ENCODE measurements around the gene UIMC1.

UIMC1 gene

DNA sequence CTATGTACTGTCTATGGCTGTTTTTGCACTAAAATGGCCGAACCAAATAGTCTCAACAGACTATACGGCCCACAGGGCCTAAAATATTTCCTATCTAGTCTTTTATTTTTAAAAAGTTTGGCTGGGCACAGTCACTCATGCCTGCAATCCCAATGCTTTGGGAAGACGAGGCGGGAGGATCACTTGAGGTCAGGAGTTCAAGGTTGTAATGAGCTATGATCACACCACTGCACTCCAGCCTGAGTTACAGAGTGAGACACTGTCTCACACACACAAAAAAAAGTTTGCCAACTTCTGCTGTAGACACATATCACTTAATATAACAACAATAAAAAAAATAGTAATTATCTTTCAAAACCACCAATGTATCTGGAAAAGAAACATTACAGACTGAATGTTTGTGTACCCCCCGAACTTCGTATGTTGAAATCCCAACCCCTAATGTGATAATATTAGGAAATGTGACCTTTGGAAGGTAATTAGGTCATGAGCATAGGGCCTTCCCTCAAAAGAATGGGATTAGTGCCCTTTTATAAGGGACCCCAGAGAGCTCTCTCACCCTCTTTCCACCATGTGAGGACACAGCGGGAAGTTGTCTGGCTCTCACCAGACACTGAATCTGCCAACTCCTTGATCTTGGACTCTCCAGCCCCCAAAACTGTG is 53.9 kb downstream of the UIMC1 start:
- no peak for DNase-seq (ENCODE audit: low read depth)

DNA sequence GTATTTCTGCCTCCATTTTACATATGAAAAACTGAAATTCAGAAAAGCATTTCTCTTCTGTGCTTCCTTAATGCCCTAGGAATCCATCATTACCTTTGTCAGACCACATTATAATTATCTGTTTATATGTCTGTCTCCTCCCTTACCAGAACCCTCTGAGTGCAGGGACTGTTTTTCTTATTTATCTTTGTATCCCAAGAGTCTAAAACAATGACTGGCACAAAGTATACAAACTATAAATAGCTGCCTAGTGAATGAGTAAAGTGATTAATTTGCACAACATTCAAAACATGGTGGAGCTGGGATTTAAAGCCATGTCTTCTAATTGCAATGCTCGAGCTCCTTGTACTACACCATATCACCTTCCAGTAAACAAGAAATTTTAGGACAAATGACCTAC is 58.1 kb downstream of the UIMC1 start:
- no peak for DNase-seq (ENCODE audit: low read depth)

DNA sequence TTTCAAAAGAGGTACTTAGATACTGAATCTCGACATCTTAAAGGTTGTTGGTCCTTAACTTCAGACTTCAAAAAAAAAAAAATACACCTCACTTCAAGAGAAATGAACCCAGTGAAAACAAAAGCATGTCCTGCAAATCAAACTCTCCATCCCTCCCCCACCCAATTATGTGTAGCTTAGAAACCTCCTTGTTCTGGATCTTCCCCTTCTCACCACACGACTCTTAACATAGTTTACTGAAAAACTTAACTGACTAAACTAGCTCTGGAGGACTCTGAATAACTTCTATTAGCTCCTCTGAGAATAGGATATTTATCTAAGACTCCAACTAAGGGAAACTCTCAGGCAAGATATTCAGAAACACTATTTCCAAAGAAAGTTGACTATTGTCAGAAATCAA is 58.7 kb downstream of the UIMC1 start:
- no peak for DNase-seq (ENCODE audit: low read depth)

DNA sequence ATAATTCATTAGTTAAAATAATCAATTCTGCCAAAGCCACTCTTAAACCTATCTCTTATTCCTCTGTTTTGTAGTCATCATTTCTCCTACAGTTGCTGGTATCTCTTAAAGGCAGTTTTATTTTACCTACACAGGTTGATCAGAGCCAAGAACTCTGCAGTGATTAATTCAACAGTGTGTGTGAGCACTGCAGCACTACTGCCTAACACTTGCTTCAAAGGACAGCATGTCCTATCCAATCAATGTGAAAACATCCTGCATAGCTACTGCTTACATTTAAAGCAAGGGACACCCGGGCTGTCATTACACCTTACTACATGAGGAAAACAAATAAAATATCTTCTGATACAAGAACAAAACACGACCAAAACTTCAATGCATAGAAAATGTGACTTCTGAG is 62.3 kb downstream of the UIMC1 start:
- no peak for DNase-seq (ENCODE audit: low read depth)

DNA sequence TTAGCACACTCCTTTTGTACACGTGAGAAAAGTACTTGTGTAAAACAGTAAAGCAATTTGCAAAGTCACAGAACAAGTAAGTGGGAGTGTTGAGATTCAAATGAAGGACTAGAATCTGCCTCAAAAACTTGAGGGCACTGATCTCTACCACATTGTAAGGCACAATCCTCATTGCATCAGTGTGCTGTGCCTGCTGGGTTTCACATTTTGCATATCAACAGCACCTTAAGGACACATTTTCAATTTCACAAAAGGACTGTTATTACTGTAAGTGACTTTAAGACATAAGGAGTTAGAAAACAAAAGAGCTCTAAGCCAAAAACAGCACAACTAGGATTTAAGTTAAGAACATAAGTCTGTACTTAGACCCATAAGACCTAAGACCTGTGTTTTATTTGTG is 62.8 kb downstream of the UIMC1 start:
- DNase-seq (ENCODE audit: low read depth), result no peak

DNA sequence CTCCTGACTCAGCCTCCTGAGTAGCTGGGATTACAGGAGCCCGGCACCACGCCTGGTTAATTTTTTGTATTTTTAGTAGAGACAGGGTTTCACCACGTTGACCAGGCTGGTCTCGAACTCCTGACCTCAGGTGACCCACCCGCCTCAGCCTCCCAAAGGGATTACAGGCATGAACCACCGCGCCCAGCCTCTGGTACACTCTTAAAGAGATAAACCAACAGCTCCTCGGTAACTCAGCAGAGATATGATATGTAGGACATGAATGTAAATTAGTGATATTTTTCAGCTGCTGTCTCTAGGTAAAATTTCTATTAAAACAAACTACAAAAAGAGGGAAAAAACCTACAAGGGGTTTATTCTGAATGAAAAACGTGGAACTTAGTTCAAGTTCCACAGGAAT is 64.6 kb downstream of the UIMC1 start:
- DNase-seq (ENCODE audit: low read depth), result no peak

DNA sequence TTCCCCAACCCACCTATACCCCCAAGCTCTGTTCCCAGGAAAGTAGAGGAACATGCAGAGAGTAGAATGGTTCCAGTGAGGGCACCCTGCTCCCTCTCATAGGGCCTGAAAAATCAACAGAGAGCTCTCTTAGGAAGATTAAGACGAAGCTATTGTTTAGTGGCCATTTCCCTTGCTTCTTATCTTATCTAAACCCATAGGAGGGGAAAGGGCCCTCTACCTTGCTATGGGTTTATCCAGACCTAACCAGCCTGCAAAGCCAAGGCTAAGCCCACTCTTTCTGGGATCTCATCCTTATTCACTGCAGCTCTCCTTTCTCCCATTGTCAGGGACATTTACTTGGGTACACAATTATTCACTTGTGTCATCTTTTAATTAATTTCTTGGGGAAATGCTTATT is 68.1 kb downstream of the UIMC1 start:
- DNase-seq (ENCODE audit: low read depth), result no peak

DNA sequence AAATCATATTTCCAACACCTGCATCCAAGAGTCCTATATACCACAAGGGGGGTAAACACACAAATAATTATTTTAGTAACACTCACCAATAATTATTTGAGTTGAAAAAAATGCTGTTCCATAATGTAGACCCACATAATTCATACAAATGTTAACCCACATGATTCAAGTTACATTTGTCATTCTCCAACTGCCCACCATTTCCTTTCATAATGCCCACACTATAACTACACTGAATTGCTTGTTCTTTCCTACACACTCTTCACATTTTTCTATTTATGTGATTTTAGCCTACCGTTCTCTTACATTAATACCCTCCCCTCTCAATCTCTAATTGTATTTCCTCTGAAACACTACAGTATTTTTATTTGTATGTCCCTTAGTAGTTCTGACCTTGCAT is 71.6 kb downstream of the UIMC1 start:
- no peak for DNase-seq (ENCODE audit: low read depth)

DNA sequence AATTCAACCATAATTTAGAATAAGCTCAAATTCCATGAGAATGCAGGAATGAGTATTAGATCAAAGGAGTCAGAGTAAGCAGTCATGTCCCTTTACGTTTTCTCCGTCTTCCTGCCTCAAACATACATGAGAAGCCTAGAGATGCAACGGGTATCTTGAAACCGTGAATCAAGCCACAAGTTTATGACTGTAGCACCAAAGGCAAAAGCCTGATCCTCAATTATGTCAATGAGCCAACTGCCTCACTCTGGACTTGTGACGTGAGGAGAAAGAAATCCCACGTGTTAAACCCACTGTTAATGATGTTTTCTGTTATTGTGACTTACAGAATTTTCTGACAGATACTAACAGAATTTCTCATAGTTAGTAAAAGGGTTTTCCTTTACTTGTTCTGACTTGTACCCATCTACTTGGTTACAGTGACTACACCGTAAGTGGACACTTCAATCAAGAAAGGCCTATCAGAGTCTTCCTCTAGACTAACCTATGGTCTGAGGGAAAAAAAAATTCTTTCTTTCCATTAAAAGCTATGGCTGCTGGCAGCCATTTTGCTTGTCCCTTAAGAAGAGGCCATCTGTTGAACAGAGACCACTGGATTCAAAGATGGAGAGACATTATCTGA is 72.2 kb downstream of the UIMC1 start:
- DNase-seq (ENCODE audit: low read depth), result no peak

DNA sequence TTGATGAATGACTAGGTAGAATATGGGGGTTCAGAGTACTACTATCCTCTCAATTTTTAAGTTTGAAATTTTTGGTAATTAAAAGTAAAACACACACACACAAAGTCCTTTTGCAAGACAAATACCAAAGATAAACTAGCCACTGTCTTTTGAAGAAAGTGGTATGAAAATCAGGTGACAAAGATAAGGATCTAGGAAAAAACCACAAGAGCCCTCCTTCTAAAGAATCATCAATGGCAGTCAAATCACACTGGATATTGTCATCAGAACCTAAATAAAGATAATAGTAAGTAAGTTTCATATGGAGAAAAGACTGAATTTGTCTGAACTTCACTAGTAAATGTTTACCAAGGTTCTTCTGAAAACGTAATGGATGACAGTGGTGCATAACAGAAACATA is 76.9 kb downstream of the UIMC1 start:
- no peak for DNase-seq (ENCODE audit: low read depth)

DNA sequence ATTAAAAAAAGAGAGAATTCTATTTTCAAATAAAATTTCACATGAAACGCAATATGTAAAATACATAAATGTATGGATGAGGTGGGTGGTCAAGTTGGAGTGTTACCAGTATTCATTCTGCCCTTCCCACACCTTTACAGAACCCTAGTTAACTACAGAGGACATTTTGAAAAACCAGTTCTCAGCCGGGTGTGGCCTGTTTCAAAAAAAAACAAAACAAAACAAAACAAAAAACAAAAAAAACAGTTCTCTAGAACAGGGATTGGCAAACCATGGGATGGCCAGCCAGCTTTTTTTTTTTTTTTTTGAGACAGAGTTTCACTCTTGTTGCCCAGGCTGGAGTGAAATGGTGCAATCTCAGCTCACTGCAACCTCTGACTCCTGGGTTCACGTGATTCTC is 79.0 kb downstream of the UIMC1 start:
- DNase-seq (ENCODE audit: low read depth), result no peak

DNA sequence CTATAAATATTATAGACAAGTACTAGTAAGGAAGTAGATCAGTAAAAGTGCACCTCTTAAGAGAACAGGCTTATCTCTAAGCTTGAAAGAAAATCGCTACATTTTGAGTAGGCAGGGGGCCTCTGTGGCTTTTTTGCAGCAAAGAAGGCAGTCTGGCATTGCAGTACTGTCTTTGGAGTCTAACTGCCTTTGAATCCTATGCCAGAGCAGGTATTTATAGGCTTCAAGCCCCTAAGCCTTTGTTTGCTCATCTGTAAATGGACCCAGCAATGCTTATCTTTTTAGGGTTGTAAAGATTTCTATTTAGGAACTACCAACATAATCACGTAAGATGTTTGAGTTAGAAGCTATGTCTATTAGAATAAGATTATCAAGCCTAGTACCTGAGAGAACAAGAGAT is 83.8 kb downstream of the UIMC1 start:
- no peak for DNase-seq (ENCODE audit: low read depth)

DNA sequence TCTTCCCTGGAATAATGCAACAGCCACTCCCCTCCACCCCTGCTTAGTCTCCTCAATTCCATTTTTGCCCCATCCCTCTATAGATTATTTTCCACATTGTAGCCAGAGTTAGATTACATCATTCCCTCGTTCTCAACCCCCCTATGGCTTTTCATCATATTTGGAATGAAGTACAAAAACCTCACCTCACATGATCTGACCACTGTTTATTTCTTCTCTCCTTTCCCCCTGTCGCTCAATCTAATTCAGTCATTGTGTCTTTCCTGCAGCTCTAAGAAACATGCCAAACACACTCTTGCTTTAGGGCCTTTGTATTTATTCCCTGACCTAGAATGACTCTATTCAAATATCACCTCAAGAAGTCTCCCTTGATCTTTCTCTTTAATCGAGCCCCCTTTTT is 84.9 kb downstream of the UIMC1 start:
- DNase-seq (ENCODE audit: low read depth), result no peak

DNA sequence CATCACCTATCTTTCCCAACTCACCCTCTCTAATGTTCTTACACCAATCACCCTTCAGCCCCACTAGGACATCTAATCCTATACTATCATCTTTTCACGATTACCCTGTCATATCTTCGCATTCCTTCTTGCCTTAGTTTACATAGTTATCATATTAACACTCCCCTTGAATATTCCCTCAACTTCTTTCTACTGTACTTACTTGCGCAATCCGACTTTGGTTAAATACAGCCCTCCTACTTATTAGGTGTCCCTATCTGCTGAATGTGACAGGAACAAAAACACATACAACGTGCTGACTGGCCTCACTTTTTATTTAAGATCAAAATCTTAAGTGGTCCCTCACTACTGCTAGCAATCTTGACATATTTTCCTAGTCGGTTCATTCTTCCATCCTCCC is 88.0 kb downstream of the UIMC1 start:
- no peak for DNase-seq (ENCODE audit: low read depth)

DNA sequence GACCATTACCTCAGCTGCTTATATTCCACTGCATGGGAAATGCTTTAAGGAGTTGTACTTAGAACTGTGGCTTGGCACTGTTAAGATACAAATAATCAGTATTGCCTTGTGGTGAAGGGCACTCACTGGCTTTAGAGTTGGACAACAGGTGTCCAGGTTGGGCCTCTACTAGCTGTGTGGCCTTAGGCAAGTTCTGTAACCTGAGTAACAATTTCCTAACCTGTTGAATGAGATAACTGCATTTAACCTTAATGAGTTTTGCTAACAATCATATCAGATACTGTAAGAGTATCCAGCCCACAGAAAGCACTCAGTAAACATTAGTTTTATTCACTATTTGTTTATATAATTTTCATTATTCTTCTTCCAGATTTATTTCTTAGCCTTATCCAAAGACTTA is 90.2 kb downstream of the UIMC1 start:
- DNase-seq (ENCODE audit: low read depth), result no peak

DNA sequence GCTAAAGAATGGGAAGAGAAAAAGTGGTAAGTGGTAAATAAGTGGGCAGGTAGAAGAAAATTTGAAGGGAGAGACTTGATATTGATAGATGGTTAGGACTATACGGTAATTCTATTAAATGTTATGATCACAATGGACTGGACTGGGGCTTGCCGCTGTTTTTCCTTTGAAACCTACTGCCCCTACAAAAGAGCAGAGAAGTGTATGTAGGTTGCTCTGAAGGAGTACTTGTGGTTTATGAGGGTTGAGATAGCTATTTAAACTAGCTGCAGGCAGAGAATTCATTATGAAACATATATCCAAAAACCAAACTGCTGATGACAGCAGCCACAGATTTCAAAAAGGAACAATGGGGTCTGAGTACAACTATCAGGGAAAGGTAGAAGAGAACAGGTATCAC is 90.7 kb downstream of the UIMC1 start:
- no peak for DNase-seq (ENCODE audit: low read depth)

DNA sequence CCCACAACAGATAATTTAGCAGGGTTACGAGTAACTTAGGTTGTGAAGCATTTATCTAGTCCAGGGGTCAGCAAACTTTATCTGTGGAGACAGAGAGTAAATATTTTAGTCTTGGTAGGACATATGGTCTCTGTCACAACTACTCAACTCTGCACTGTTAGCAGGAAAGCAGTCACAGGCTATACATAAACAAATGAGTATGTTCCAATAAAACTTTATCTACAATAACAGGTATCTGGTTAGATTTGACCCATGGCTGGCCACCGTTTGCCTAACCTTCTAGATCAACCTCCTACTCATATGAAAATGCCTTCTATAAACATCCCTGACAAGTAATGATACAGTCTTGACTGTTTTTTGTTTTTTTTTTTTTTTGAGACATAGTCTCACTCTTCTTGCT is 94.5 kb downstream of the UIMC1 start:
- no peak for DNase-seq (ENCODE audit: low read depth)

DNA sequence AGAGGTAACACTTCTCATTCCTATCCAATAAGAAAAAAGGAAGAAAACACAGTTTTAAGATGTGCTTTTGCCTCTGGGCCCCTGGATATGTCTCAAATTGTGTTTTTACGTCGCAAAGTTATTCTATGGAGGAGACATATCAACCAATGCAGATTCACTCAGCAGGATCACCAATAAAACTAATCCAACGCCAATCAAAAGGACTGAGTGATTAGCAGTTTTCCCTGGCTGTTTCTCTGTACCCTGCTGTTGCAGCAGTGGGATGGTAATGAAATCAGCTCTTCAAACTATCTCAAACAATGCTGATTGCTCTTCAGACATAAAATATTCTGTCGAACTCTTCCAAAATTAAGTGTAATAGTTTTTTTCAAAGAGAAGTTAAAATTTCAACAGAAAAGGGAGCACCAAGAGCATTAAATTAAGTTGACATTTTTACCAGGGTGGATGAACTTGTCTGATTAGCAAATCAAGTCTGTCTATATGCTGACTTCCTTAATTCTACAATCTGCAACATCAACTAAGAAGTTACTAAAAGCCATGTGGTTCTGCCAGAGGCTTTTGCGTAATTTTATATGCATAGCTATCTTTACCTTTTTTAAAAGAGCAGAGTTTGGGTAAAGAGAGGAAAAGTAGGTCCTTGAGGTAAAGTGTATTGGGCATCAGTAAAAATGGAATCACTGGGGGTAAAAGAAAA is 97.8 kb downstream of the UIMC1 start:
- DNase-seq (ENCODE audit: low read depth), result no peak

DNA sequence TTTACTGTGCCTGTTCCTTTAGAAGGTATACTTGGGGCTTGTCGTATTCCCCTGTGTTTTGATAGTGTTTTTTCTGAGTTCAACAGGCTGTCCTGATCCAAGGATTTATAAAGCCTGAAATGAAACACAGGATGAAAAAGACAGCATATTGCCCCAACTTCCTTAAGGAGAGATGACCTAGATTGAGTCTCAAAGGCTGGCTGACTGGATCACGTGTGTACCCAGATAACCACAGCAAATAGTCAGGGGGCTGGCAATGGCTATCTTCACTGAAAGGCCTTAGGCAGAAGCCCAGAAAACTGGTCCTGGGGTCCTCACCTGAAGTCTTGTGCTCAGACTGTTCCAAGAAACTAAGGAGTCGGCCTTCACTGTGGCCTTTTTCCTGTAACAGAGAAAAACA is 99.8 kb downstream of the UIMC1 start:
- no peak for DNase-seq (ENCODE audit: low read depth)

DNA sequence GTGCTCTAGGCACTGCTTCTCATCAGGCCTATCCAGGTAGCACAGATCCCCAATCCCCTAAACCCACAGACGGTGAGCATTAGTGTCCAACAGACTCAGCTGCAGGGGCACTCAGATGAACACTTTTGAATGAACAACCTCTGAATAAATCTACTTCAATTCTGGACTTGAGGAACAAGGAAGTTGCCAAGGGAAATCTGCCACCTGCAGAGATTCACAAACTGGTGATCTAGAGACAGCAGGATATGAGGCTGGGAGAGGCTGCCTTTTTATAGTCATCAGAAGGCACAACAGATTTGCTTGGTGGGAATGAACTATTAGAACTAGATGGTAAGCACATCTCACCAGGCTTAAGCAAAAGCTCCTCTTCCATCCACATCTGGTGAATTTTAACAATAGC is 100.5 kb downstream of the UIMC1 start:
- DNase-seq (ENCODE audit: low read depth), result no peak

DNA sequence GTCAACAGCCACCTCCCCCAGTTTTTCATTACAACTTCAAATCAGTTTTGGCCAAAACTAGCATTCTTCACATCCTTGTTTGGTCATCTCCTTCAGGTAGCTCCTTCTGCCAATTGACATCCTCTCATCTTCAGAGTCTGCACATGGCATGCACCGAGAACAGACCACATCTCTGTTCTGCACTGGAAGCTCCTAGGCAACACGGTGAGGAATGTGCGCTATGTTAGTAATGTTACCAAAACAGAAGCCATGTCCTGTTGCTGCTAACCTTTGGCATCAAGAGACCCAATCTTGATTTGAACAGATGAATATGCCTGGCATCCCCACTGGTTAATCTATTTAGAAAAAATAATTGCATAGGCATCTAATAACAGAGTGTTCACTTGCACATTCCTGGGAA is 102.3 kb downstream of the UIMC1 start:
- DNase-seq (ENCODE audit: low read depth), result no peak

DNA sequence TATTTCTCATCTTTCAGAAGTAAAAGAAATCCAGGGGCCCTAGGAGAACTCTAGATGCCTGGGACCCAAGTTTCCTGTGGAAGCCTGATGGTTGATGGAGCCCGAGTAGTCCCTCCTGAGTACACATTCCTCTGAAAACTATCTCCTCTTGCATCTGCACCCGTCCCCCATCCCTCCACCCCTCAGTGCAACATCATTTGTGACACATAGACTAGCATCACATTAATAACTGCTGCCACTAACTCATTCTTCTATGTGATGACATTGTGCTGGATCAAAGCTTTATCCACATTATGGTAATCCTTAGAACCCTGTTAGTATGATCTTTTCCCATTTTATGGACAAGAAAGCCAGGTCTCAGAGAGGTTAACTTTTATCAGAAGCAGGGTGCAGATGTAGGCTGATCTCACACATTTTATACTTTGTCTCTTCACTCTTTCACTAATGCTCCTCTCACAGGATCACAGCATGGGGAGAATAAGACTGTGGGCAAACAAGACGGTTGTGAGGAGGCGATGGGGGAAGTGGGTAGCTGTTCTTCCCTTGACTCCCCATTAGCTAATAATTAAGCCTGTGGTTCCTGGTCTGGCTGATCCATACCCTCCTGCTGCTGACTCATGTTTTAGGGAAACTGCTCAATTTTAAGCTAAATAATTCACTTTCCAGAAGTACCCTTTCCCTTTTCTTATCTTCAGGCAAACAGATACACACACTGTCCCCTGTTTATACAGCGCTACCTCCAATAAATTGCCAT is 103.5 kb downstream of the UIMC1 start:
- DNase-seq (ENCODE audit: low read depth), result no peak
